ENCODE results near the gene RPL12.

DNA sequence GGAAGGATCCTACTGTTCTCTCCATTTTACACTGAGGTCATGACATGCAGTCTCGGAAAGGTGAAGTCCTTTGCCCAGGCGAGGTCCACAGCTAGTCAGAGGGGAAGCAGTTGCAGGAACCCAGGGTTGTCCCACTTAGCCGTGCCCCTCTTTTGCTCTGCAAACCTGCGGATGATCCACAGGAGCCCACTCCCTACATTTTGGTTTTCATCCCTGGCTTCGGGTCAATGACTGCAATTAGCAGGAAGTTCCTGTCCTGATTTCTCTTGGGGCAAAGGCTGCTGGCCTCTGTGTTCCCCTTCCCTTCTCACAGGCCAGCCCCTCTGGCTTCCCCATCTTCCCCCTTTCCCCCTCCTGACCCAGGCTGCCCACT lies 52.9 kb downstream of the RPL12 start:
- TF ChIP-seq, protein P1, sequence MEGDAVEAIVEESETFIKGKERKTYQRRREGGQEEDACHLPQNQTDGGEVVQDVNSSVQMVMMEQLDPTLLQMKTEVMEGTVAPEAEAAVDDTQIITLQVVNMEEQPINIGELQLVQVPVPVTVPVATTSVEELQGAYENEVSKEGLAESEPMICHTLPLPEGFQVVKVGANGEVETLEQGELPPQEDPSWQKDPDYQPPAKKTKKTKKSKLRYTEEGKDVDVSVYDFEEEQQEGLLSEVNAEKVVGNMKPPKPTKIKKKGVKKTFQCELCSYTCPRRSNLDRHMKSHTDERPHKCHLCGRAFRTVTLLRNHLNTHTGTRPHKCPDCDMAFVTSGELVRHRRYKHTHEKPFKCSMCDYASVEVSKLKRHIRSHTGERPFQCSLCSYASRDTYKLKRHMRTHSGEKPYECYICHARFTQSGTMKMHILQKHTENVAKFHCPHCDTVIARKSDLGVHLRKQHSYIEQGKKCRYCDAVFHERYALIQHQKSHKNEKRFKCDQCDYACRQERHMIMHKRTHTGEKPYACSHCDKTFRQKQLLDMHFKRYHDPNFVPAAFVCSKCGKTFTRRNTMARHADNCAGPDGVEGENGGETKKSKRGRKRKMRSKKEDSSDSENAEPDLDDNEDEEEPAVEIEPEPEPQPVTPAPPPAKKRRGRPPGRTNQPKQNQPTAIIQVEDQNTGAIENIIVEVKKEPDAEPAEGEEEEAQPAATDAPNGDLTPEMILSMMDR (conservative IDR thresholded peaks at IDR 0.05 in 1 of 2, IDR thresholded peaks at IDR 0.05 in 1 of 2; ENCODE audit: low read depth in 1 of 2, low read length in 2 of 2) = no peak
- no peak for TF ChIP-seq EZH2 (IDR thresholded peaks at IDR 0.05; ENCODE audit: low read length, missing control alignments)
